Ectodermal cell (in vitro differentiated cells): ENCODE measurements around the gene ZNF236.
A peak's percentile ranks its signal among the peaks of the same experiment; 100 is the strongest.

Source experiments
- H3K27ac ChIP-seq: 2 replicates; pipeline ENCODE4 v1.7.0; 2013; ENCODE audit warnings: mild to moderate bottlenecking, low read depth, low read length; ENCODE audit not compliant: insufficient read depth, poor library complexity, severe bottlenecking
- H3K27me3 ChIP-seq: 2 replicates; pipeline ENCODE4 v1.7.0; 2013; ENCODE audit warnings: mild to moderate bottlenecking, low read length; ENCODE audit not compliant: insufficient read depth, control insufficient read depth, poor library complexity, severe bottlenecking
- H3K36me3 ChIP-seq: one replicate; pipeline ENCODE4 v1.7.0; 2013; ENCODE audit warnings: low read length; ENCODE audit not compliant: control insufficient read depth, insufficient read depth
- H3K4me1 ChIP-seq: one replicate; pipeline ENCODE4 v1.7.0; 2013; ENCODE audit warnings: low read length; ENCODE audit not compliant: control insufficient read depth, insufficient read depth
- H3K4me3 ChIP-seq: 2 replicates; pipeline ENCODE4 v1.7.0; 2013; ENCODE audit warnings: low read depth, low read length, control low read depth; ENCODE audit not compliant: insufficient read depth
- H3K9me3 ChIP-seq: 2 replicates; pipeline ENCODE4 v1.7.0; 2013; ENCODE audit warnings: mild to moderate bottlenecking, low read length, moderate library complexity; ENCODE audit not compliant: control insufficient read depth
- WGBS, 2 experiments: methylation state at CpG; one replicate each; pipeline ENCODE4 v1.1.7; 2013; ENCODE audit warnings: missing lambda C conversion rate in 2 of 2; 5-methylcytosine and 5-hydroxymethylcytosine counted together

The ZNF236 gene

GRCh38 chr18:76819411-76820136, 2.8 kb upstream of the ZNF236 start:
- Histone ChIP-seq H3K4me3 (no peak overlapping the region), H3K27me3 (no peaks in the 10 kb centered on the region), H3K27ac (no peak overlapping the region), H3K36me3 (no peaks in the 10 kb centered on the region), H3K4me1 (peaks cover 6% of the 10 kb centered on the region), H3K9me3 (no peaks in the 10 kb centered on the region)
- WGBS, 2 experiments: 91 to 95% methylated on average over 10 of the region's 11 CpGs

- Histone ChIP-seq H3K36me3 (no peaks in the 10 kb centered on the region), H3K27ac (peak overlapping the region; percentile 16), H3K27me3 (no peaks in the 10 kb centered on the region), H3K4me1 (peaks cover 6% of the 10 kb centered on the region), H3K9me3 (no peaks in the 10 kb centered on the region), H3K4me3 (peak overlapping the region; percentile 97)
- 7 to 10% methylated on average over 12 of the region's 12 CpGs for WGBS, 2 experiments
These were observed 942 bp upstream of the ZNF236 start for GRCh38 chr18:76821356-76821874.

- Histone ChIP-seq H3K27me3 (no peaks in the 10 kb centered on the region), H3K9me3 (no peaks in the 10 kb centered on the region), H3K4me3 (peak overlapping the region; percentile 97), H3K4me1 (peaks cover 6% of the 10 kb centered on the region), H3K36me3 (no peaks in the 10 kb centered on the region), H3K27ac (peak overlapping the region; percentile 50)
- 0 to 1% methylated on average over 88 of the region's 88 CpGs for WGBS, 2 experiments
These were observed 367 bp upstream of the ZNF236 start for GRCh38 chr18:76821875-76822505.

GRCh38 chr18:76823161-76823538, 793 bp downstream of the ZNF236 start:
- WGBS, 2 experiments: 8 to 9% methylated on average over 26 of the region's 26 CpGs
- Histone ChIP-seq H3K36me3 (no peaks in the 10 kb centered on the region), H3K27ac (peak overlapping the region; percentile 55), H3K9me3 (no peaks in the 10 kb centered on the region), H3K27me3 (no peaks in the 10 kb centered on the region), H3K4me1 (peaks cover 6% of the 10 kb centered on the region), H3K4me3 (peak overlapping the region; percentile 65)

- no peaks in the 10 kb centered on the region for H3K27me3 ChIP-seq
- H3K27ac ChIP-seq: no peak overlapping the region
- H3K4me3 ChIP-seq: peak overlapping the region; percentile 65
- 13 to 14% methylated on average over 28 of the region's 28 CpGs for WGBS, 2 experiments
- no peaks in the 10 kb centered on the region for H3K9me3 ChIP-seq
- no peaks in the 10 kb centered on the region for H3K36me3 ChIP-seq
- H3K4me1 ChIP-seq: peaks cover 6% of the 10 kb centered on the region
These were observed 1.2 kb downstream of the ZNF236 start for GRCh38 chr18:76823587-76824011.

- H3K36me3 ChIP-seq: no peaks in the 10 kb centered on the region
- no peak overlapping the region for H3K27ac ChIP-seq
- WGBS, 2 experiments: 85 to 89% methylated on average over 12 of the region's 12 CpGs
- no peaks in the 10 kb centered on the region for H3K9me3 ChIP-seq
- H3K27me3 ChIP-seq: no peaks in the 10 kb centered on the region
- peak overlapping the region; percentile 65 for H3K4me3 ChIP-seq
- peaks cover 6% of the 10 kb centered on the region for H3K4me1 ChIP-seq
These were observed 1.9 kb downstream of the ZNF236 start for GRCh38 chr18:76824145-76824676.

- Histone ChIP-seq H3K27me3 (no peaks in the 10 kb centered on the region), H3K9me3 (no peaks in the 10 kb centered on the region), H3K27ac (no peak overlapping the region), H3K36me3 (no peaks in the 10 kb centered on the region), H3K4me3 (no peak overlapping the region), H3K4me1 (peaks cover 6% of the 10 kb centered on the region)
- WGBS, 2 experiments: 83 to 90% methylated on average over 5 of the region's 5 CpGs
These were observed 2.4 kb downstream of the ZNF236 start for GRCh38 chr18:76824754-76825153.

- no peaks in the 10 kb centered on the region for H3K4me1 ChIP-seq
- no peaks in the 10 kb centered on the region for H3K9me3 ChIP-seq
- H3K27me3 ChIP-seq: no peaks in the 10 kb centered on the region
- no peak overlapping the region for H3K4me3 ChIP-seq
- no peaks in the 10 kb centered on the region for H3K36me3 ChIP-seq
- no peak overlapping the region for H3K27ac ChIP-seq
- 89% methylated on average over 11 of the region's 11 CpGs for WGBS, 2 experiments
These were observed 5.1 kb downstream of the ZNF236 start for GRCh38 chr18:76827205-76828200.

- Histone ChIP-seq H3K27ac (no peak overlapping the region), H3K4me3 (no peak overlapping the region), H3K4me1 (no peaks in the 10 kb centered on the region), H3K36me3 (no peaks in the 10 kb centered on the region), H3K27me3 (no peaks in the 10 kb centered on the region), H3K9me3 (no peaks in the 10 kb centered on the region)
- WGBS, 2 experiments: 94 to 95% methylated on average over 6 of the region's 6 CpGs
These were observed 12.0 kb downstream of the ZNF236 start for GRCh38 chr18:76834379-76834778.
